GM21423 (cell line): ENCODE results near the gene POLR2F.

ENCODE experiments used
- ATAC-seq: cut with Tn5 transposase; IDR thresholded peaks from one replicate; pipeline ENCODE4 v1.9.1; 2021; ENCODE audit warnings: mild to moderate bottlenecking, moderate library complexity; ENCODE audit not compliant: unreplicated experiment

Gene POLR2F

DNA sequence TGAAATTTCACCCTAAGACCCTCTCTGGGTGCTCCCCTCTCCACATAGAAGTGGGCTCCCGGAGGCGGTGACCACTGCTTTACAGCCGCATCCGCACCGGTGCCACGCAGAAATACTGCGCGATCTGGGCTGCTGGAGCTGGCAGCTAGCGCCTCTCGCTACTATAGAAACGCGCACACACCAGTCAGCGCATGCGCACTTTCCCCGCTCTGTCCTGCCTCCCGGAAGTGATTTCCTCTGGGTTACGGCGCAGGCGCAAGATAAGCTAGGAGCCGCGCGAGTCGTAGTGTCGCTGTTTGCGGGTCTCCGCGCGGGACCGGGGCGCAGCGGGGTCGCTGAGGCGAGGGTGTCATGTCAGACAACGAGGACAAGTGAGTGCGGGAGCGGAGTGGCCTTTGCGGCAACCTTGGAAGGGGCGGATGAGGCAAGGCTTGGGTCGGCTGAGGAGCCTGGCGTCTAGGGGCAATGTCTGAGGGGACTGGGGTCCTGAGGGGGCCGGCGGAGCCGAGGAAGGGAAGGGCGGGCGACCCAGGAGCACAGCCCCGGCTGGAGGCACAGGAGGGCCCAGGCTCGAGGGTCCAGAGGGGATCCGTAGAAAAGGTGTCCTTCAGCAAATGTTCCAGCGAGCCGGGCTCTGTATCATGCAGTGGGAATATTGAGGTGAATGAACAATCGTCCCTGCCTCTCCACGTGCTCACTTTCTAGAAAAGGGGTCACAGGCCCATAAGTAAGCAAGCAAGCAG lies at the start of gene POLR2F, which contains the start of gene C22orf23:
Gene POLR2F, plus strand, starts transcription at position 263 of the 743 bp plus-strand sequence. Its CDS starts 89 bp downstream, at position 352.
Gene C22orf23, minus strand, starts transcription at position 165 of the 743 bp plus-strand sequence. CDS start 452 bp downstream, outside the sequence.
- peak; percentile 88 for ATAC-seq

DNA sequence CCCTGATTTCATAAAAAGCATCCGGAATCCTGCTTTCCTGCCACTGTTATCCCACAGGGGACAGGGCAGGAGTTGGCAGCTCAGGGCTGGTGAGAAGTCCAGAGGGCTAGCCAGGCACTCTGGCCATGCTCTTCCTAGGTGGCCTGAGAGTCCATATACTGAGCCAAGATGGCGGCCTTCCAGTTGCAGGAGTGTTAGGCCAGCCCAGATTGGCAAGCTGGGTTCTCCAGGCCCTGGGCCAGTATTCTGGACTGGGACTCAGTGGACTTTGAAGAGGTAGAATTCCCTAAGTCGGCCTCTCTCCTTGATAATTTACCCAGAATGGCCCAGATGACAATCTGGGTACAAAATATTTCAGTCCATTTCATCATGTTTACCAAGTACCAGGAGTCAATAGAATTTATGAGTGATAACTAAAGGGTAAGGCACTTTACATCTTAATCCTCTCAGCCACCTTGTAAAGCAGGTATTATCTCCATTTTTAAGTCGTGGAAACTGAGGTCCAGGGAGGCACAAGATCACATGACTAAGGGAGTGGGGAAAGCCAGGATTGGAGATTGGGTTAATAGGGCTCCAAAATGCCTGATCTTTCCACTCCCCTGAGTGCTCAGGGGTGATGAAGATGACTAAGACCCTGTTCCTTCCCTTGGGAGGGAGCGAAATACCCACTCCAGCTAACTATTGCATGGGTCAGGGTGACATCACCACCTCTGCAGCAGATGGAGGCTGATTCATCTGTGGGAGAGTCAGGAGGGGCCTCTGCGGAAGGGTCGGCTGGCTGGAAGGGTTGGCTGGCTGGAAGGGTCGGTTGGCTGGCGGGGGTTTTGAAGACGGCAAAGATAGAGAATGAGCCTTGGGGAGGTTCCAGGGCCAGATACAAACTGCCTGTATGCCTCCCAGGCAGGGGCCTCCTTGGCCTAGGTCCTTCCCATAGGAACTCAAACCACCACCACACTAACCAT lies 48.6 kb upstream of the POLR2F start:
- no peak for ATAC-seq

DNA sequence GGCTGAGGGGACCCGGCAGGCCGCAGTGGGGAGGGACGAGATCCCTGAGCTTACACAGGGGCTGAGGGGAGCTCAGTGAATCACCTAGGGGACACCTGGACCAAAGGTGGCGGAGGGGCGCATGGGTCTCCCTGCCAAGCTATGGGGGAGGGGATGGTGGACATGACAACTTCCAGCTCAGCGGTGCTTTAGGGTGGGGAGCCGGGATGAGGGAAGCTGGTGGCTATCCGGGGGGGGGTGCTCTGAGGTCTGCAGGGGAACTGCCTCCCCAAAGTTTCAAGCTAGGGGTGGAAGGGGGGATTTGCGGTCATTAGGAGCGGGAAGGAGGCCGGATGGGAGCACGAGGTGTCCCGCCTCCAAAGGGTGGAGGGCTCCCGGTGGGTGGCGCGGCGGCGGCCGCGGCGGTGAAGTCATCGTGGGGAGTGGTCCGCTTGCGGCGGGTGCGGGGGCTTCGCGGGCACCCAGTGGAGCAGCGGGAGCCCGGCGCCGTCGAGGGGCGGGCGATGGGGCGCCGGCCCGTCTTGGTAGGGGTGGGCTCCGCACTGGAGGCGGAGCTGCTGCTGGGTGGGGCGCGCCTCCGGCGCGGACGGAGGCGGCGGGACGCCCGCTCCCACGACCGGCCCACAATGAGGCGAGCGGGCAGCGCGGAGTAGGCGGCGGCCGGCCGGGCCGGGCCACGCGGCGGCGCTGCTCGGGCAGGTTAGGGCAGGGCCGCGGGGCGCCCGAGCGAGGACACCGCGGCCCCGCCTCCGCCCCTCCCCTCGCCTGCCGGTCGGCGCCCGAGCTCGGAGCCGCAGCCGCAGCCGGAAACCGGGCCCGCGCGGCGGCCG lies 47.8 kb upstream of the POLR2F start, which contains the start of gene MICALL1:
Gene MICALL1, plus strand, starts transcription at position 764 of the 830 bp plus-strand sequence. CDS start 126 bp downstream, outside the sequence.
- ATAC-seq, result peak; percentile 80

DNA sequence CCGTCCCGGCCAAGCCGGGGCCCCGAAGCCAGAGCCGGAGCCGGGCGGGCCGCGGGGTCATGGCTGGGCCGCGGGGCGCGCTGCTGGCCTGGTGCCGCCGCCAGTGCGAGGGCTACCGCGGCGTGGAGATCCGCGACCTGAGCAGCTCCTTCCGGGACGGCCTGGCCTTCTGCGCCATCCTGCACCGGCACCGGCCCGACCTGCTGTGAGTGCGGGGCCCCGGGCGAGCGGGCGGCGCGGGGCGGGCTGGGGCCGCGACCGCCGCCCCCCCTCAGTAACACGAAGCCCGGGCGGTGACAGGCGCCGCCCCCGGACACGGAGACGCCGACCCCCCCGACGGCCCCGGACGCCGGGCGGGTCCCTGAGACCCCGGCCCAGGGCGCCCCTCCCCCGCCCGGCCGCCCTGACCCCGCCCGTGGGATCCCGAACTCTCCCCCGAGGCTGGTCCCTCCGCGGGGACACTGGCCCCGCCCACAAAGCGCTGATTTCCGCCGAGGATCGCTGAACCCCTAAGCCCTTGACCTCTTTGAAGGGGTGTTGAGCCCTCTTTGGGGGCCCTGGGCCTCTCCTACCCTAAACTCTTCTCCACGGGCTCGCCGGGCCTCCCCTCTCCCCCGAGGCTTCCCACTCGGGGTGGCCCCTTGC lies 47.0 kb upstream of the POLR2F start:
- ATAC-seq, result peak; percentile 2

DNA sequence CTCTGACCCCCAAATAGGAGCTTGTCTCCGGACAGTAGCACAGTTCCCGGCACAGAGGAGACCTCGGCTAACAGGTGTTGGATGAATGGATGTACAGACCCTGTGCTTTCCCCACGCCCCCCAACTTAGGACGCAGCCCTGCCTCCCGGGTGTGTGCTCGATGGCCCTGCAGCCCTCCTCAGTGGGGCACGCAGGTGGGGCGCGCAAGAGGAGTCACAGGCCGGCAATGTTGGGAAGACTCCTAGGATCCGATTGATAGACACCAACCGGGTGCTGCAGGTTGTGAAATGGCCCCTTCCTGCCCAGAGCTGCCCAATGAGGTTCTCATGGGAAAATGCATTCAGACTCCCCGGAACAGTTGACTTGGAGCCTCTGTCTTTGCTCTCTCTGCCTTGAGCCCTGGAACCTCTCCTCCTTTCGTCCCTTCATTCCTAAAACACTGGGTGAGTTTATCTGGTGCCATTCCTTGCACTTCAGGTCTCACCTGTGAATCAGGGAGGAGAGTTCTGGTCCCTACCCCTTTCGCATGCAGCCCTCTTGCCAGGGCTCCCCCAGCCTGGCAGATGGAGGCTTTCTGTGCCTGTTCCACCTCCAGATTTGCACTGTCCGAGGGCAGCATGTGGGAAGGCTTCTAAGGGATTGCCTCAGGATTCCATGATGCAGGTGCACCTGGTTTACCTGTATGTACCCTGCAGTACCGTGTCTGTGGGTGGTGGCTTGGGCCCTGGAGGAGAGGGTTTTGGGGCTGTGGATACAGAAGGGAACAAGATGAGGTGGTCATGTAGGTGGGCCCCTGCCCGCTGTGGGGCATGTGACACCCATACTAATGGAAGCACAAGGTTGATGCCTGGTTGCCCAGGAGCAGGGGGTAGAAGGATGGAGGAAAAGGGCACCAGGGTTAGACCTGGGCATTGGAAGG lies 46.2 kb upstream of the POLR2F start:
- no peak for ATAC-seq

DNA sequence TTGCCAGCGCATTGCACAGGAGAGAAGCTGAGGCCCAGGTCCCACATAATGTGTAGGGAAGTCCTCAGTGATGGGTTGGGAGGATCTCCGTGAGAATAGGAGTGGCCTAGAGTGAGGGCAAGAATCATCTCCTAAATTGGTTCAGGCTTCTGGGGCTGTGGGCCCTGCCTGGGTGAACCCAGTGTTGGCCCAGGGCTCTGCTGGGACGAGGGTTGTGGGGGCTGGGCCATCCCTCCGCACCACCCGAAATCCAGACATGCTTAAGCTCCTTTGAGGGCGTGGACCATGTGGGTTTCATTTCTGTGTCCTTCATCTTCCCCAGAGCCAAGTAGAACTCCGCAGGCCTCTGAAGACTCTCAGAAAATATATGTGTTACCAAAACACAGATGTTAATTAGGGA lies 43.7 kb upstream of the POLR2F start:
- no peak for ATAC-seq

DNA sequence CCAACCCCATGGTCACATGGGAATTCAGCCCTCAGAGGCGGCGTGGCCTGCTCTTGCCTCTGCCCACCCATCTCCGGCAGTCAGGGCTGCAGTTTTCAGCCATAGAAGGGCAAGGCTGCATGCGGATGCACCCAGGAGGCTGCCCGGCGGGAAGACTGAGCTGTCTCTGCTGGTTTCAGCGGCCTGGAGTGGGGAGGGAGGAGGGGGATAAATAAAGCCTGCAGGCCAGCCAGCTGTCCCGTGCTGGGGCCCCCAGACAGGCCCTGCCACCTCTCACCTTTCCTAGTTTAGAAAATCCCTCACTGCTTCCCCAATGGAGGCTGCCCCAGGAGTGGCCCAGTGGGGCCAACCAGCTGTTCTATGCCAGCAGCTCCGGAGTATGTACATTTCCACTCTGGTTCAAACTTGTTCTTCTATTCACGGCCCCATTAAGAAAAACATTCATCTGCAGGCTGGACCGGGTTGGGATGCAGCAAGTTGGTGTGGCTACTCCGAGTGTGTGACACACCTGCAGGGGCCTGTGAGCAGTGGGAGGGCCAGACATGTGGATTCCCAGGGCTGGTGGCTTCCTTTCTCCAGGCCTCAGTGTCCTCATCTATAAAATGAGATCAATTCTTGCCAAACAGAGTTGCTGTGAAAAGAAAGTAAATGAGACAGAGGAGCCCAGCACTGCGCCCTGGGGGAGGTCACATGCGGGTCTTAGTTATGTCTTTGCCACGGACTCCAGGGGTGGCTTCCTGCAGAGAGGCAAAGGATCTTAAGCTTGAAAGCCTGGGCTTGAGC lies 42.4 kb upstream of the POLR2F start:
- ATAC-seq, result no peak

DNA sequence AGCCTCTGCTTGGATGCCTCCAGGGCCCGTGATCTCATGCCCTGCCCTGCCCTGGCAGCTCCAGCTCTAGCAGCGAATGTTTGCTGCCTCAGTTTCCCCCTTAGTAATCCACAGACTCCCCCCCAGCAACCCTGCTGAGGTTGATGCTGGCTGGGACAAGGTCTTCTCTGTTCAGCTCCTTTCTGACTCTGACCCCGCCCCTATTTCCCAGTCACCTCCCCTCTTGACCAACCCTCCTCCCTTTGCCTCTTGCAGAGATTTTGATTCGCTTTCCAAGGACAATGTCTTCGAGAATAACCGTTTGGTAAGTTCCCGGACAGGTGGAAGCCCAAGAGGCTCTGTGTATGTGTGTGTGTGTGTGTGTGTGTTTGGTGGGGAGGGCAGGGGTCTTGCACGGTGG lies 41.8 kb upstream of the POLR2F start:
- no peak for ATAC-seq

DNA sequence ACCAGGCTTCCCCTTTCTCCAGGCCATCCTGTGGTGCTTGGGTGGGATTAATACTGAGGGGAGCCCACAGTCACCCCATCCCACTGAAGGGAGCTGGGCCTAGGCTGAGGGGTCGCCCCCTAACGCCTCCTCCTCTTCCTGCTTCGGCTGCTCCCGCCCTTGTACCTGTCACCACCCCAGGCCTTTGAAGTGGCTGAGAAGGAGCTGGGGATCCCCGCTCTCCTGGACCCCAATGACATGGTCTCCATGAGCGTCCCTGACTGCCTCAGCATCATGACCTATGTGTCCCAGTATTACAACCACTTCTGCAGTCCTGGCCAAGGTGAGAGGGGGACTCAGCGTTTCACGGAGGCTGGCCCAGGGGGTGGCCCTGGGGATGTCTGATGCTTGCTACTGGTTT lies 41.3 kb upstream of the POLR2F start:
- no peak for ATAC-seq

DNA sequence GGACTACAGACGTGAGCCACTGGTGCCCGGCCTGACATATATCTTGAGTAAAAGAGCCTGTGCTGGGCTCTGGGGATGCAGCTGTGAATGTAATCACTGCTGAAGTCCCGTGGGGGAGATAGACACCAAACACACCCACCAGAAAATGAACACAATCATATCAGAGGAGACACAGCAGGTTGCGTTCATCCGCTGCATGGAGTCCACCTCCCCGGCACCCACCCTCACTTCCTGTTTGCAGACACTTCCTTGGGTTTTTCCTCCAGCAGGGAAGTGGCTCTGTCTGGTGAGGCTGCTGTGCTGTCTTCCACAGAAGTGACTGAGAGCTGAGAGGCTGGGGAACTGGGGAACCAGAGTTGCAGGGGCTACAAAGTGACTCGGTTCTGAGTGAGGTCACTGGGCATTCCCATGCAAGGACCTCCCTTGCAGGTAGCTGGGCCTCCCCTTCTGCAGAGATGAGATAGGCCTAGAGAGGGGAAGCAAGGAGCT lies 40.2 kb upstream of the POLR2F start:
- no peak for ATAC-seq

DNA sequence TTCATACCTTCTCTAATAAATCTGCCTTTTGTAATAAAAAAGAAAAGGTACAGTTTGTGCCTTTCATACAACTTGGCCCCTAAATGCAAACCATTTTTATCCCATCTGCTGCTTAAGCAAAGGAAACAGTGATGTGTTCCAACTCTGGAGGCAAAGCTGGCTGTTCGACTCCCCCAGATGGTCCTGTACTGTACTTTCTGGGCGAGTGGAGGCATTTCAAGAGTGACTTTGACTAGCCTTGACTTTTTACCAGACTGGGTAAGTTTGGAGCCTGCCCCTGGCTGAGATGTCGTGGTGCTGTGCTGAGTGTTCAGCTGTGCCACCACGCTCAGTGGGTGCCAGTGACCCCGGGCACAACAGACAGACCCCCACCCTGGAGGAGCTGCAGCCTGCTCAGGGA lies 37.2 kb upstream of the POLR2F start:
- ATAC-seq, result no peak

DNA sequence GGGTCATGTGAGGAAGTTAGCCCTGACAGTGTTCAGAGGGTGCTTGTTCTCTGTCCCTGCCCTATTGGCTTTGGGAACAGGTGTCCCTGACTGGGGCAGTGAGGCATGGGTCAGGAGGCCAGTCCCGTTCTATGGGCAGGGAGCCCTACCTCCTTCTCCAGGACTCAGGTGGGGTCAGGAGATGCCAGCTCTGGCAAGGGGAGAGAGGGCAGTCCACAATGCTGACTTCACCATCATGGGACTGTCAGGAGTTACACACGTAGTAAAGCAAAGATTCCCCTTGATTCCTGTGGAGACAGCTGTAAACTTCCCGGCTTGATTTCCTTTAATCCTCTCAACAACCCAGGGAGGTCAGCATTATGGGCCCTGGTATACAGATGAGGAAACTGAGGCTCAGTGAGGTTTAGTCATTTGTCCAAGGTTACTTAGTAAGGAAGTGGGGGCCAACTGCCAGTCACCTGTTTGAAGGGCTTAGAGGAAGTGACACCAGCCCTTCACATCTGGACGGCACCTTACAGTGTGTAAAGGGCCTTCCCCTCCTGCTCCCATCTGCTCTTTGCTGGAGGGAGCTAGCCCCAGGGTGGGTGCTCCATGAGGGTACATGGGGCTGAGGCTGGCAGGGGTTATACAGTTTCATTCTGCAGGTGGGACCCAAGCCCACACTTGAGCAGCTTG lies 35.5 kb upstream of the POLR2F start:
- ATAC-seq, result no peak

DNA sequence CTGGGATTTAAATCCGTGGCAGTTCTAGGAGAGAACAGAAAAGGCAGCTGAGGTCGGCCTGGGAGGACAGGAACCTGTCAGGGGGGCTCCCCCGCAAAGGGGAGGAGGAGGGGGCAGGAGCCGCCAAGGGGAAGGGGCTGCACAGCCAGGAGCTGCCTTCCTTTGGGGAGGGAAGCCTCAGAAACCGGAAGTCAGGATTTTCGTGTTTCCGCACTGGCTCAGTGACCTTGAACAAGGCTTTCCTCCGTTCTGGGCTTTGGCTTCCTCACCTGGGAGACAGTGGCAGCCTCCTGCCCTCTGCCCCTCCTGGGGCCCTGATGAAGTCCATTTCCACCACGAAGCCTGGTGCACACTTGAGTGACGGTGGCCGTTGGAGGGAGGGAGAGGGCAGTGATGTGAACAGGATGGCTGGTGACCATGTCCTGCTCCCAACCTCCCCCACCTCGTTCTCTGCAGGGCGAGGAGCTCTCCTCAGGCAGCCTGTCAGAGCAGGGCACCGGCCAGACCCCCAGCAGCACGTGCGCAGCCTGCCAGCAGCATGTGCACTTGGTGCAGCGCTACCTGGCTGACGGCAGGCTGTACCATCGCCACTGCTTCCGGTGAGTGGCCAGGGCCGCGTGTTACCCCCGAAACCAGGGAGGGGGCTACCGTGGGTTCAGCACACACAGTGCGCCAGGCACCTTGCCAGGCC lies 34.8 kb upstream of the POLR2F start:
- ATAC-seq, result no peak

DNA sequence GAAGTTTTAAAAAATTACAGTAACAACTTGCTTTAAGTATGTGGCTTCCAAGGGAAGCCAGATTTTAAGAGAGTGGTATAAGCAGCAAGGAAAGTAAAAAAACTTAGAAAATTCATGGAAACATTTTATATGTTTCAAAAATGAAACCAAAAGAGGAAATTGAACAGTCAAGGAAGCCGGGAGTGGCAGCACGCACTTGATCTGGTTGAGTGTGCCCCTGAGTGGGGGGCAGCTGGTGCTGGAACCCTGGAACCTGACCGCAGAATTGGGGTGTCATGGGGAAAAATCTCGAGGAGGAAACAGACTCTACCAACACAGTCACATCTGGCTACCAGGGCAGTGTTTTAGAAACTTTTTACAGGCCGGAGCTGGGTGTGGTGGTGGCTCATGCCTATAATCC lies 33.4 kb upstream of the POLR2F start:
- ATAC-seq, result no peak

DNA sequence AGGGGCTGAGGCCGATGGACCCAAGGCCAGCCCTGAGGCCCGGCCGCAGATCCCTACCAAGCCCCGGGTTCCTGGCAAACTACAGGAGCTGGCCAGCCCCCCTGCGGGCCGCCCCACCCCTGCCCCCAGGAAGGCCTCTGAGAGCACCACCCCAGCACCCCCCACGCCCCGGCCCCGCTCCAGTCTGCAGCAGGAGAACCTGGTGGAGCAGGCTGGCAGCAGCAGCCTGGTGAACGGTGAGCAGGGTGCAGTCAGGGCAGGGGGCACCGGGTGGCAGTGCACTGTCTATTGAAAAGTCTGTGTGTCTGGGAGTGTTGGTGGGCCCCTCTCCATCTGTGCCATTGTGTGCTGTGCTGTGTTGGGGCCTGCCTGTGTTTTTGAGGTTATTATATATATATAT lies 31.3 kb upstream of the POLR2F start:
- ATAC-seq, result no peak

DNA sequence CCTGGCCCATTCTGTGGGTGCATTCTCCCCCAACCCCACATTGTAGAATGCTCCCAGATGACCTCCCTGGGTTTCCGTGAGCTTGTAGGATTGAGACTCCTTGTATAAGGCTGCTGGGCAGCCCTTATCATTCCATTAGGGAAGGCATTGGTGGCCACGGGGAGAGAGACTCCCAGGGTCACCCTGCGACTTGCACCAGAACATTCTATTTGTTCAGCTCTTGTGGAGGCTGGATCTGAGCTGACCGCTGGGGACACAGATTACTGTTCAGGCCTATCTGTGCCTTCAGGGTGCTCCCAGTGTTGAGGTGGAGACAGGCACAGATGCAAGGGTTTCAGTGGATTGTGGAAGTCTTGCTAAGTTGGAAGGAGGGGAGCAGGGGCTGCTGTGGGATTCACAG lies 29.6 kb upstream of the POLR2F start:
- no peak for ATAC-seq

DNA sequence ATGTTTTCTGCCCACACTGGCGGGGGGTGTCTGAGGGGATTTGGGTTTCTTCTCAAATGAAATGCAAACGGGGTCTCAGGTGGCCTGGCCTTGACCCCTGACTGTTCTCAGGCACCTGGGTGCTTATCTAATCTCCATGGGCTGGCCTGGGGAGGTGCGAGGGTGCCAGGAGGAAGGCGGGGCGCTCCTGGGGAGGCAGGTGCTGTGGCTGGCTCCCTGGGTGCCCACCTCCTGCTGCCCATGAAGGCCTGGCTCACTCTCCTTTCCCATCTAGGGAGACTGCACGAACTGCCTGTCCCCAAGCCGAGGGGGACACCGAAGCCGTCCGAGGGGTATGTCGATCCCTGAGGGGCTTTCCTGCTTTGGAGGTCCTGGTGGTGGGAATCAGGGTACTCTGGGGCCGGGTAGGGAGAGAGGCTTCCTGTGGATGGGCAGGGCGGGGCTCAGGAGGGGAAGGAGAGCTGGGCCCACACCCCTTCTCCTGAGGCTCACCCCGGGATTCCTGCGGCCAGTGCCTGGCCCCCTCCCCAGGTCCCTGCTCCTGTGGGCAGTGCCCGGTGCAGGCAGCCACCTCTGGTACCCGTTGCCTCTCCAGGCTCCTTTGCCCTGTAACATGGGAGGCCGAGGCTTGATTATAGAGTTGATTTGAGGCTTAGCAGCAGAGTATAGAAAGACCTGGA lies 29.0 kb upstream of the POLR2F start:
- ATAC-seq, result no peak
